Panc1 (cell line): Measurements from ENCODE around the gene BHLHE23. TPM values are rescaled to one million over a fixed set of nuclear protein-coding genes. Genes with fewer than 3 reads are reported as not detected.

Experiments
- ATAC-seq: fragments of 200-7000 bp; cut with Tn5 transposase; 2 replicates; pipeline ENCODE4 v1.9.1; 2020; ENCODE audit warnings: mild to moderate bottlenecking, moderate library complexity
- BruUV-seq: library from RNA; stranded (reverse); fragments of 400-500 nt; replicated peaks from 2 replicates; lab custom pipeline; 2021; lab: Mats Ljungman, UMichigan
- CTCF ChIA-PET: fragments of 300-600 bp; sonication (Branson Sonifier 250); formaldehyde crosslinking; loops from one replicate; lab custom pipeline; 2022; ENCODE audit warnings: antibody characterized with exemption; lab: Charles Lee
- POLR2A ChIA-PET: fragments of 300-600 bp; sonication (Branson Sonifier 250); formaldehyde crosslinking; loops from one replicate; lab custom pipeline; 2022; ENCODE audit warnings: antibody characterized with exemption; lab: Charles Lee
- DNase-seq: peaks from one replicate; pipeline ENCODE4 v3.0.0-alpha.2; 2010; ENCODE audit warnings: low read depth, low spot score
- H3K27ac ChIP-seq: 2 replicates; pipeline ENCODE4 v1.5.1; 2011; ENCODE audit warnings: mild to moderate bottlenecking, low read length, inconsistent platforms
- H3K27me3 ChIP-seq: fragments of 200-500 bp; sonication (Bioruptor generic); 2 replicates; pipeline ENCODE4 v1.6.0; 2014; ENCODE audit warnings: low read length, inconsistent platforms; ENCODE audit not compliant: control insufficient read depth, insufficient read depth
- H3K36me3 ChIP-seq: fragments of 200-500 bp; sonication (Bioruptor generic); 2 replicates; pipeline ENCODE4 v1.5.1; 2014; ENCODE audit warnings: inconsistent platforms, mild to moderate bottlenecking, low read length, moderate library complexity; ENCODE audit not compliant: control insufficient read depth, insufficient read depth
- H3K4me1 ChIP-seq: 2 replicates; pipeline ENCODE4 v1.5.1; 2011; ENCODE audit warnings: inconsistent platforms, mild to moderate bottlenecking, low read length, moderate library complexity; ENCODE audit not compliant: control insufficient read depth, insufficient read depth
- H3K4me3 ChIP-seq, 2 experiments: 2 replicates each; pipeline ENCODE4 v1.5.1; 2011 to 2012; ENCODE audit warnings: low read depth in 2 of 2, low read length in 2 of 2, mild to moderate bottlenecking in 2 of 2, inconsistent platforms in 1 of 2, moderate library complexity in 1 of 2
- H3K9me3 ChIP-seq: fragments of 200-500 bp; sonication (Bioruptor generic); 2 replicates; pipeline ENCODE4 v1.5.1; 2014; ENCODE audit warnings: low read depth, mild to moderate bottlenecking, inconsistent platforms, low read length, moderate library complexity; ENCODE audit not compliant: control insufficient read depth, insufficient read depth
- CTCF ChIP-seq: fragments of 450-650 bp; IDR thresholded peaks from 2 replicates; pipeline ENCODE4 v1.5.1; 2017; ENCODE audit warnings: mild to moderate bottlenecking
- POLR2AphosphoS5 ChIP-seq: IDR thresholded peaks from 2 replicates; pipeline ENCODE4 v1.6.1; 2012; ENCODE audit warnings: mild to moderate bottlenecking, low read depth, low read length, moderate library complexity
- REST ChIP-seq, 2 experiments: IDR thresholded peaks; 2 replicates each; pipeline ENCODE4 v1.6.1; 2011 to 2012; ENCODE audit warnings: low read depth in 2 of 2, control low read depth in 1 of 2, low read length in 1 of 2, mild to moderate bottlenecking in 1 of 2, moderate library complexity in 1 of 2; ENCODE audit not compliant: insufficient read depth in 1 of 2
- SIN3A ChIP-seq: IDR thresholded peaks from 2 replicates; pipeline ENCODE4 v1.6.1; 2012; ENCODE audit warnings: low read depth, mild to moderate bottlenecking, low read length, moderate library complexity, borderline replicate concordance; ENCODE audit not compliant: insufficient read depth
- TCF7L2 ChIP-seq: IDR thresholded peaks from 2 replicates; pipeline ENCODE4 v1.6.1; 2011; ENCODE audit warnings: mild to moderate bottlenecking, low read depth, low read length, inconsistent platforms
- in situ Hi-C: cut with HindIII; loops from 2 replicates; pipeline ENCODE4 v1.10.0; 2016; ENCODE audit warnings: low sequenced_read_pairs, low pct_unique_long_range_greater_than_20kb
- intact Hi-C: fragments of 100-400 bp; cut with micrococcal nuclease; formaldehyde crosslinking; loops from one replicate; pipeline ENCODE4 v1.10.0; 2022; ENCODE audit not compliant: unreplicated experiment
- total RNA-seq: library from RNA; stranded (reverse); gene quantifications from one replicate; pipeline ENCODE4 v1.2.1, GENCODE V29; 2021; ENCODE audit not compliant: unreplicated experiment

The BHLHE23 gene
- total RNA-seq, 1 experiment from 2014 or later = not detected

GRCh38 chr20:63004607-63005364 is 2.0 kb downstream of the BHLHE23 start:
- POLR2A ChIA-PET = no interaction called here
- DNase-seq (no peak), ATAC-seq (no peak)
- CTCF ChIA-PET = no interaction called here
- in situ Hi-C loops = no loop called here
- Histone ChIP-seq H3K4me3 (no peak overlapping the region; a peak in 1 of 4 replicates), H3K36me3 (no peaks in the 10 kb centered on the region), H3K4me1 (no peaks in the 10 kb centered on the region; the same call in 1 of the 2 replicates), H3K9me3 (no peaks in the 10 kb centered on the region), H3K27ac (no peak overlapping the region), H3K27me3 (peaks cover 6% of the 10 kb centered on the region; the same call in 1 of the 2 replicates)
- no peak for TF ChIP-seq CTCF
- no peak for TF ChIP-seq TCF7L2
- no peak for TF ChIP-seq POLR2AphosphoS5
- TF ChIP-seq REST (IDR thresholded peaks at IDR 0.05; ENCODE audit: insufficient read depth in 1 of 2, low read depth in 2 of 2, low read length in 1 of 2) = no peak
- TF ChIP-seq SIN3A = no peak
- BruUV-seq = no TSS peak
- intact Hi-C loops = loop anchor here (2.0 kb wide), 1 partner anchor 32 kb away; no protein-coding TSS in a partner anchor

- Histone ChIP-seq H3K4me3 (no peak overlapping the region), H3K4me1 (no peaks in the 10 kb centered on the region), H3K9me3 (no peaks in the 10 kb centered on the region), H3K36me3 (no peaks in the 10 kb centered on the region), H3K27me3 (peaks cover 6% of the 10 kb centered on the region; the same call in 1 of the 2 replicates), H3K27ac (no peak overlapping the region)
- CTCF ChIA-PET = no interaction called here
- in situ Hi-C loops = no loop called here
- BruUV-seq = no TSS peak
- POLR2A ChIA-PET = no interaction called here
- no peak for DNase-seq
- intact Hi-C loops = no loop called here
- no peak for ATAC-seq
- TF ChIP-seq SIN3A = no peak
- TF ChIP-seq CTCF = no peak
- TF ChIP-seq POLR2AphosphoS5 = no peak
- no peak for TF ChIP-seq TCF7L2
- TF ChIP-seq REST (IDR thresholded peaks at IDR 0.05; ENCODE audit: insufficient read depth in 1 of 2, low read depth in 2 of 2, low read length in 1 of 2) = no peak
Observed at GRCh38 chr20:63003546-63003945, 3.2 kb downstream of the BHLHE23 start.
